ENCODE measurements around the gene PPIL1.

Gene PPIL1

DNA sequence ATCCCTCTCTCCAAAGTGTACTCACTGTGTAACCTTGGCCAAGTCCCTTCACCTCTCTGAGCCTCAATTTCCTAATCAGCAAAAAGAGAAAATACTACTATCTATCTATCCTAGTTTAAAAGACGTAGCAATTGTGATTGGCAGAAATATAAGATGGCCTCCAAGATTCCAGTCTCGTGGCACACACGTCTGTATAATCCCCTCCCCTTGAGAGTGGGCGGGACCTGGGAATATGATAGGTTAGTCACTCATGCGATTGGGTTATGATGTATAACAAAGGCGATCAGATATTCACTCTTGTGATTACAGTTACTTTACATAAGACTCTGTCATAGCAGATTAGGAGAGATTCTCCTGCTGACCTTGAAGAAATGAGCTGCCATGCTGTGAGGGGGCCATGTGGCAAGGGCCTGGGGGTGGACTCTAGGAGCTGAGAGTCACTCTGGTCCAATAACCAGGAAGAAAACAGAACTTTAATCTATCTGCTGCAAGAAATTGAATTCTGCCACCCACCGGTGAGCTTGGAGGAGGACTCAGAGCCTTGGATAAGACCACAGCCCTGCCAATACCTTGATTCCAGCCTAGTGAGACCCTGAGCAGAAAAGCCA, 41.3 kb downstream of the PPIL1 start:
- DNase-seq, result no peak

DNA sequence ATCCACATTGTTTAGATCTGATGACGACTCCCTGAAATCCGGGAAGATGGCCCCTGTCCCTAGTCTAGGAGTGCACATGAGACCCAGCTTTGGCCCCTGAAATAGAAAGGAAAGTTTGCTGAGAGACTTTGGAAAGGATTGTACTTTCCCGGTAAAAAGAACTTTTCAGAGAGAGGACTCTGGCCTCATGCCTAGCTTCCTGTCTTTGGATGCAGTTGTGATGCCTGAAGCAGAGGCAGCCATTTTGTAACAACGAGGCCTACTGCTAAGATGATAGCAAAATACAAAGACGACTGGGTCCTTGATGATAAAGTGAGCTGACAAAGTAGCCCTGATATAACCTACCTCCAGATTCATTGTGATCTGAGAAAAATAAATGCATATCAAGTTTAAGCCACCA, 42.3 kb downstream of the PPIL1 start:
- no peak for DNase-seq

DNA sequence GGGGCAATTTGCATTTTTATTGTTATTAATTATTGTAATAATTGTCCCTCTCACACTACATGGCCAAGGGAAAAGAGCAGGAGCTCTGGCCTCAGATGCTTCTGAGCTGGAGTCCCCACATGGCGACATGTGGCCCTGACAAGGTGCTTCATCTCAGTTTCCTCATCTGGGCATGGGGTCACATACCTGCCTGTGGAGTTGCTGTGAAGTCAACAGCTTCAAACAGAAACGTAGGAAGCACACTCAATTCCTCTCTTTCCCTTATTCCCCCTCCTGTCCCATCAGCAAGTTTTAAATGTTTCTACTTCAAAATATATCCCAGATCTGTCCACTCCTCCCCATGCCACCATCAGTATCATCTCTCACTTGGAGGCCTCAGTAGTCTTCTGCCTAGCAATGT, 44.0 kb downstream of the PPIL1 start:
- DNase-seq, result no peak

DNA sequence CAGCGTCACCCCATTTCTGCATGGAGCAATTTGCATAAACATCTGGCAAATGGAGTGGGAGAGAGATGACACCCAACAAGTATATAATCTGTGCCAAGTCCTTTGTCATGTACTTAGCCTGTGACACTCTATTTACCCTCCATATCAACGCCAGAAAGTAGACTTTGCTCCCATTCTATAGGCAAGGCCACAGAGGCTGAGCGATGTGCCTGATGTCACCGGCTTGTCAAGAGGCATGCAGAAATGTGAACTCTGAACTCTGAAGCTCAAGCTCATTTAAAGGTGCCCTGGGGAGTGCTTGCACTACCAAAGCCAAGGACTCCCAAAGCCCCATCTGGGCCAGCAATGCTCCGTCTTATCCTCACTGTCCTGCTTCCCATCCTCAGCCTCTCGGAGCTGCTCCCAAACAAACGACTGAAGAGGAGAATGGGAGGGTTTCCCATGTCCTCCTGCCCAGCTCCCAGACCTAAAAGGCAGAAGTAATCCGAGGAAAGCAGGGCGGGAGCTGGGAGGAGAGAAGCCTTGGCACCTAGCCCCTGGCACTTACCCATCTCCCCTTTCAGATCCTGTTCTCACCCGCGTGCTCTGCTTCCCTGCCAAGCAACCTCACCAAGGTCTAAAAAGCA, 44.6 kb downstream of the PPIL1 start:
- no peak for DNase-seq

DNA sequence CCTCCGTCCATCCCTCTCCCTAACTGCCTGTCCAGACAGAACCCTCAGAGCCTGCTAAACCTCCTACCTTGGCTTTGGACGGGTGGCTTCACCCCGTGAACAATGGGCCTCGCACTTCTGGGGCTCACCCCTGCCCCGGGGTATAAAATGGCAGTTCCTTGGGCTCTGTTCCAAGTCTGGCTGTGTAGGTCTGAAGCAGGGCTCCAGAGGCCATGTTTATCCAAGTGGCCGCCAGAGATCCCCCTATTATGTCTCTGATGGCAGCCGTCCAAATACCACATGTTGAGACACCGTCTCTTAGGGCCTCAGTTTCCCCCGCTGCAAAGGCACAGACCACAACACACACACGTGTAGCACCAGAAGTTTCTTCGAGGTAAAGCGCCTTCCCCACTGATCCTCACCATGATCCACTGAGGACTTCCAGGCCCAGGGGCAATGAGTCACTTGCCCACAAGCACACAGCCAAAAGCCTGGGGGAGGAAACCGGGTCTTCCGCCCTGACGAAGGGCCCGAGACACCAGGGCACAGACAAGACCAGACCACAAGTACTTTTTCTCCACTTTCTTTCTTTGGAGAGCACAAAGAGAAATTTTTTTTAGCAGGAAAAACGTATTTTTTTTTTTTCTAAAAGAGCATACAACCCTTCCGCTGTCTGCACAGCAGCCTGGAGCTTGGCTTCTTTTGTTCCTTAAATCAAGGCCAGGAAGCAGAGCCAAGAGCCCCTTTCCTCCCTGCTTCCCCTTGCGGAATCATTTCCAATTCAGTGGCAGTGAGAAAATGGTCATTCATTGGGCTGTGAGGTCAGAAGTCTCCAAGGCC, 47.1 kb downstream of the PPIL1 start:
- DNase-seq, result peak; percentile 64

DNA sequence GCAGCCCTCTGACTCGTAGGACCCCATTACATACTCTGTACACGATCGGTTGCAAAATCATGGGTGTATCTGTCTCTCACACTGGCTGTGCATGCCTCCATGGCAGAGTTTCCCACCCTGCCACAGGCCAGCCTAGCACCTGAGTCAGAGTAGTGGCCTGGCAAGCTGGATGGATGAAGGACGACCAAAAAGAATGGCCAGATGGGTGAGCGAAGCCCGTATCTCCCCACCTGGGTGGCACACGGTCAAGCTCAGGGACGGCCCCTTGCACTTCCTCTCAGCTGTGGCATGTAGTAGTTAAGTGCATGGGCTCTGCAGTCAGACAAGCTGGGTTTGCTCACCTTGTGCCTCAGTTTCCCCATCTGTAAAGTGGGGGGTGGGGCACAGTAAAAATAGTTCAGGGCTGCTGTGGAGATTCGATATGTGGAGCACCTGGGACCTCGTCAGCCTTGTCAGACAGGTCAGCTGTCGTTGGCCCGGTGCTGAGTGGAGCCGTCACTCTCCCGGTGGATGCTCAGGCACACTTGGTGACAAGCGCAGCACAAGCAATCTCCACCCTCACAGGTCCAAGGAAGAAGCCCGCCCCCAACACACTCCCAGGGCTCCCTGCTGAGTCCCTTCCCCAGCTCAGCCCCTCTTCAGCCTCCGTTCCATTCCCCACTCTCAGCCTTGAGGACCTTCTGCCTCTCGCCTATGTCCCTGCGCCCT, 47.9 kb downstream of the PPIL1 start:
- no peak for DNase-seq

DNA sequence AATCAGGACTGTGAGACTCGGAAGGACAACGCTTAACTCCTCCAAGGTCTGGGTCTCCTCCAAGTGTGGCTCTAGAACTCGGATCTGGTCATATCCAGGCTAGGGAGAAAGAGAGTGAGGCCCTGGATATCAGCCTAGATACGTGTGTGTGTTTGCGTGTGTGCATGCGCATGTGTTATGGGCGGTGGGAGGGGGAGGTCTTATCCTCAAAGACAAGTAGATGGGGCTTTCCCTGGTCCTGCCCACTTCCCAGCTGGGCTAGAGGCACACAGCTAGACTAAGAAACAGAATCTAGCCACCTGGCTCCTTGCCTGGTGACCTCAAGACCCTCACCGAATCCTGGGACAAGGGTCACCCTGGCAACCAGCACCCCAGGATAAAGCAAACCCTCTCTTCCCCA, 48.6 kb downstream of the PPIL1 start:
- no peak for DNase-seq

DNA sequence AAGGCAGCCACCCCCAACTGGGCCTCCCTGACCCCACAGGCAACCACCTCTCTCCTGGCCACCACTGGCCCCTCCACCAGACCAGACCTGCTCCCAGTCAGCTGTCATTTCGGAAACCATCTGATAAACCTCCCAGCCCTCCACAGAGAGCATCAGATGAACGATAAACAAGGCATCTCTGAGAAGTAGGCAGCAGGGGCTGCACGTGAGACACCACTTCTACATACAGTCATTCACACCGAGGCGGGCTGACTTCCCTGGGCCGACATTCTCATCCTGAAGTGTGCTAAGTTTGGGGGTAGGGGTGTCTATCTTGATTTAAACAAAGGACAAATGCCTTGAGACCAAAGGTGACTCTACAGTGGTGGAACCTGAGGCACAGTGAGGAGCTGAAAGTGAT, 49.2 kb downstream of the PPIL1 start:
- DNase-seq, result no peak

DNA sequence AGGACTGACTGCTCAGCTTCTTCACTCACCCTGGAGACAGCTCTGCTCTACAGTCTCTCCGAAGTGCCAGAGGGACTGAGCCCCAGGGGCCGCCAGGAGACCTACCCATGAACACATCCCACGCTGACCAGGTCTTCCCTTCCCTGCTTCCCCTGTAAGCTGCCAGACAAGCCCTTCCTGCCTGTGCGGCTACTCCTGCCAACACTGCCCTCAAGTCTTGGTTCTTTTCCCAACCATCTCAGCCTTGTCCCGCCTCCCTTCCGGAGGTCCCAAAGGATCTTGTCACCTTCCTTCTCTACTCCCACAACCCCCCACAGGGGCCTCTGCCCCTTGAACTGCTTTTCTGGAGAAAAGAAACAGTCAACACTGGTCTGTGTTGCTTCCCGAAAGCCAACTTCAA, 50.4 kb downstream of the PPIL1 start:
- no peak for DNase-seq

DNA sequence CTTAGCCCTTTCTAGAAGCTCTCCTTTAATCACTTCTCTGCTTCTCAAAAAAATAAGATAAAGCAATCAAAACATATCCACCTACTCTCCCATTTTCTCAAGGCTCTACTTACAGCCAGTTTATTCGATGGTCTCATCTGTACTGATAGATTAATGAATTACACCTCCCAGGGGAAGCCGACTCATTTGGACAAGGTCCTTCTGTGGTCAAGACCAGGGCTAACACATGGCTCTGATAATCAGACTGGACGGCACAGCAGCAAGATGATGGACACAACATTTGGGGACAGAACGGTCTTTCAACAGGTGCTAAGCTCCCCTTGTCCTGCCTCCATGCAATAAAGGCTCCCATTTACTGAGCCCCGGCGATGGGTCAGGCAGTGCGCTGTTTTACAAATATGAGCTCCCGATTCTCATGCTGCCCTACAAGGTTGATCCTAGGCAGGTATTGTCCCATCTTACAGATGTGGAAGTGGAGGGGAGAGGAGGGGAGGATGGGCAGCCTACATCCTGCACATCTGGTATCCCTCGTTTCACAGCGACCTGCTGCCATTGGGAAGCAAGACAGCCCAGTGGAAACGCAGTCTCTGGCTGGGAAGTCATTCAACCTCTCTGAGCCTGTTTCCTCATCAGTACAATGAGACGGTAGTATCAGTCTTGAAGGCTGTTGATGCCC, 51.0 kb downstream of the PPIL1 start:
- no peak for DNase-seq

DNA sequence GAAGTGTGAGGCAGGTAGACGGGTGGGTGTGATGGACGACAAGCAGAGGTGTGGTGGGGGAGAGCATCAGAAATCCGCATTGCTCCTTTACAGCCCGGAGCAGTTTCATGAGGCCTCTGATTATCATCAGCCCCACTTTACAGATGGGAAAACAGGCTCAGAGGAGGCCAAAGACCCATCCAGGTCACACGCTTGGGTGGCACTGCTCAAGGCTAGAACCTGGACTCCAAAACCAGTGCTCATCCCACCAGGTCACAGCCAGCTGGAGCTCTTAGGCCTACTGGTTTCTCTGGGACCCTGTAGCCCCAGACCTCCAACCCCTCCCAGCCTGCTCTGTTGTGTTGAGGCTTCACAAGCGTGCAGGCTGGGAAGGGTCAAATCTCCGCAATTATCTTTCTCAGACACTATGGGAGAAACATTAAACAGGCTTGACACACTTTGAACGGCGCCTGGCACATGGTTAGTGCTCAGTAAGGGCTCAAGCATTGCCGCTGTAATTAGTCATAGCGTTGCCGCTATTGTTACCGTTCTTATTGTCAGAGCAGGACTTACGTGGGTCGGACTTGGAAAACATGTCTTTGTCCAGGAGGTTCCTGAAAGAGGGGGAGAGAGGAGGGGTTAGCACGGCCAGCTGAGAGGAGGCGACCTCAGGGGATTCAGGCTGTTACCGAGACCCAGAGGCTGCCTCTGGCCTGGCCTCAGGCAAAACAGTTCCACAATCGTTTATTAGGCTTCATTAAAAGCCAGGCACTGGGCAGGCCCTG, 51.9 kb downstream of the PPIL1 start:
- no peak for DNase-seq

DNA sequence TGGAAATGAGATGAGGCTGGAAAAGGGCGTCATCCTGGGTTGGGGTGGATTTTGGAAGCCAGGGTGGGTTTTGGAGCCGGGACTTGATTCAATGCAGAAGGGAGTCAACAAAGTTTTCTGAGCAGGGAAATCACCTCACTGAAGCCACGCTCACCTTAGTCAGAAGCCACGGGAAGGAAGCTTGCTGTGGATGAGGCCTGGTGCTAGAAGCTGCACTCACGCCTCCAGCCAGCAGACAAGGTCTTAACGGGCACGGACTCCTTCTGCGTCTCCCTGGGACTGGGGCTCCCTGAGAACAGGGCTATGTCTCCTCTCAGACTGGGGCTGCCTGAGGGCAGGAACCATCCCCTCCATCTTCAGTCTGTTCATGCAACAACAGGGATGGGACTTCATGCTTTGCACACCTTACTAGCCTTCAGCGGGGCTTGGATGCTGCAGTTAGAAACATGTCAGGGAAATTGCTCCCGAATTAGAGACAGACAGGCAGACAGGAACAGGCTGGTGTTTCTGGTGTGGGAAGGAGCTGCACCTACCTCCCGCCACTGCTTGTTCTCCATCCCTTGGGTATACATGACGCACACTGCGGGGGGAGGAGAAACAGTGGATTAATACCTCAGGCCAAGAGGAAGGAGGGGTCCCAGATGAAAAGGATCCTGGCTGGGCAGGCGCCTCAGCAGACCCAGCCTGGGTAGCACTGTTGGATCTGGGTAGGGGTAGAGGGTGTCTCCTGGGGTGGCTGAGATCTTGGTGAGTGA, 52.8 kb downstream of the PPIL1 start:
- no peak for DNase-seq

DNA sequence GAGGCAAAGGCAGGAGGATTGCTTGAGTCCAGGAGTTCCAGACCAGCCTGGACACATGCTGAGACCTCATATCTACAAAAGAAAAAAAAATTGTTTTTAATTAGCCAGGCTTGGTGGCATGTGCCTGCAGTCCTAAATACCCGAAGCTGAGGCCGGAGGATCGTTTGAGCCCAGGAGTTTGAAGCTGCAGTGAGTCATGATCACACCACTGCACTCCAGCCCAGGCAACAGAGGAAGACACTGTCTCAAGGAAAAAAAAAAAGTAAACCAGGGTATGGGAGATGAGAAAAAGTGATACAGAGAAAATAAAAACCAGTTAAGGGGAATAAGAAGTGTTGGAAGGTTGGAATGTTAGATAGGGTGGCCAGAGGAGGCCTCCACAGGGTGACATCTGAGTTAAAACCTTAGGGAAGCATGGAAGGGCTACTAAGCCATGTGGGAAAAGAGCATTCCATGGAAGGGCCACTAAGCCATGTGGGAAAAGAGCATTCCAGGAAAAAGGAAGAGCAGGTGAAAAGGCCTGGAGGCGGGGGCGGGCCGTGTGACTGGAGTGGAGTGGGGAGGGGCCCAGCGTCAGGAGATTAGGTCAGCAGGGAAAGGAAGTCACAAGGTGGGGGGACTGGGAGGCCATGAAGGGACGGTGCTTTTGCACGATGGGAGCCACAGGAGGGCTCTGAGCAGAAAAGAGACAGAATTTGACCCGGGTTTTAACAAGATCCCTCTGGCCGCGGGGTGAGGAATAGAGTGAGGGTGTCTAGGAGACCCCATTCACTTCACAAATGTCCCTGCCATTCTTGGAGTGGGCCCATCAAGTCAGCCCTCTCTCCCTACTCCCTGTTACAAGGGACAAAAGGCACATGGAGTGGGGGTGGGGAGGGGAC, 53.7 kb downstream of the PPIL1 start:
- DNase-seq, result peak; percentile 66

DNA sequence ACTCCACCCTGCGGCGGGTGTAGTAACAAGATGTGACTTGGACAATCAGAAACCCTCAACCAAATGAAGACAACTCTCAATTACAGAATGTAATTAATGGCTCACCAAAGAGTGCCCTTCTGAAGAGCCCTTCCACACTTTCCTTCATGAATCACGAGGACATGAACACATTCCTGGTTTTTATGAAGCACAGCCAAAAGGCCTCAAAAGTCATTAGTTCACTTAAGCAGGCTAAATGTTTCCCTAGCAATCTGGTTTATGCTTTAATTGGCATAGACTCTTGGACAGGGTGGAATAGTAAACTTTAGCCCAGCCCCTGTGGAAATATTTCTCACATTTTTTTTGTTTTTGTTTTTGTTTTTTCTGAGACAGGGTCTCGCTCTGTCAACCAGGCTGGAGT, 55.8 kb downstream of the PPIL1 start:
- no peak for DNase-seq

DNA sequence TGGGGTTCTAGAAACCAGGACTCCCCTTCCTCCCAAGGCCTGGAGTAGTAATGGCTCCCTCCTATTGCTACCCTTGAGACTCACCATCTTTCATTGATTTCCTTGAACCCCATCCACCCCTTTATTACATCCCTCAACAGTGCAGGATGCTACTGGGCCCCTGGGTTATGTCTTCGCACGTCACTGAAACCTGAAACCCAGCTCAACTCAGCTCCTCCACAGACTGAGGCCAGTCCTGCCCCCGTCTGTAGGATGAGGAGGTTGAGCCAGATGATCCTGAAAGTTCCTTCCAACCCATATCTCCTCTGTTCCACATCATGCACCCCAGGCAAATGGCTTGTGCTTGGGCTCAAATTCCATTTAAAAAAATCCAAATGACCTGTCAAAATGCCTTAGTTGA, 56.8 kb downstream of the PPIL1 start:
- no peak for DNase-seq

DNA sequence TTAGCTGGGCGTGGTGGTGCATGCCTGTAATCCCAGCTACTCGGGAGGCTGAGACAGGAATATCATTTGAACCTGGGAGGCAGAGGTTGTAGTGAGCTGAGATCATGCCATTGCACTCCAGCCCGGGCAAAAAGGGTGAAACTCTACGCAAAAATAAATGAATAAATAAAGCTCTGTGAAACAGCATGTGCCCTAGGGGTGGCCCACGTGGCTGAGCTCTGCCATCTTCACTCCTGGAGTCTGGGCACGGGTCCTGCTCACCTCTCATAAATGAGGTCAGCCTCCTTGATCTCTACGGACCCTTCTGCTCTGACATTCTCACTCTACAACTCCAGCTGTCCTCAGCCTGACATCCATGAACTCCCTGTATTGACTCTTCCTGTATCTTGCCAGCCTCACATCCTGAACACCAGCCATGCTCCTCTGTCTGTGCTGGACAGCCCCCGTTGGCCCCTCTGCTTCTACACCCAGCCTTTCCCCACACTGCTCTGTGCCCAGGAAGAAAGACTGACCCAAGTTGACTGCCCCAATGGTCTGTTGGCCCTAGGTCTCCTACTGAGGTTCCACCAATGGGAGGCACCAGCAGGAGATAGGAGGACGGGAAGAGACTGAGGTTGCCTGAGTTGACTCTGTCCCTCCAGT, 57.3 kb downstream of the PPIL1 start:
- DNase-seq, result no peak

DNA sequence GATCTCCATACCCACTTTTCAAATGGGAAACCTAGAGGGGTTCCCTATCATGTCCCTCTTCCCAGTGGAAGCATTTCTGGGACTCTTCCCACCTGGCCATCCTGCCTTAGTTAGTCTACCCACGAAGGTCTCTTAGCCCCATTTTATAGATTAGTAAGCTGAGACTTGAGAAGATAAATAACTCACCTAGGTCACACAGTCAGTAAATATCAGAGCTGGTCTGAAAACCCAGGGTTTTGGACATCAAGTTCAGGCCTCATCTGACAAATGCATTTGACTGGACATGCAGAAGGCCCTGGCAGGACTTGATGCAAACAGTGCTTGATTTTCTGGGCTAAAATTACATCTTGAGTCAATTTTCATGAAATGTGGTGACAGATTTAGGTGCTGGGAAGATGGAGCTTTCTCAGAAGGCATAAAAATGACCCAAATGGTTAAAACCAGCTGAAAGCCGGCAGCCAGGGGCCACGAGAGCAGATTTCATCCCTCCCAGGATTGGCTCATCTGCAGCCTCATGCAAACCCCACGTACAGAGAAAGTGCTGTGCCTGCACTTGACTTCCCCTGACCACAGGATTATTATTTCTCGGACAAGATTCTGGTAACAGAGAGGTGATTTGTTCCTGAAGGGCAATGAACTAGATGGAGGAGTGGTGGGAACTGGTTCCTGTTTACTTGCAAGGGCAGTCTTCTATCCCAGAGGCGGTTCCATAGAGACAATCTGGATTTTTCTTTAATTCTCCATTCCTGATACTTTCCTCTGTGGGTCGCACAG, 58.5 kb downstream of the PPIL1 start:
- DNase-seq, result no peak

DNA sequence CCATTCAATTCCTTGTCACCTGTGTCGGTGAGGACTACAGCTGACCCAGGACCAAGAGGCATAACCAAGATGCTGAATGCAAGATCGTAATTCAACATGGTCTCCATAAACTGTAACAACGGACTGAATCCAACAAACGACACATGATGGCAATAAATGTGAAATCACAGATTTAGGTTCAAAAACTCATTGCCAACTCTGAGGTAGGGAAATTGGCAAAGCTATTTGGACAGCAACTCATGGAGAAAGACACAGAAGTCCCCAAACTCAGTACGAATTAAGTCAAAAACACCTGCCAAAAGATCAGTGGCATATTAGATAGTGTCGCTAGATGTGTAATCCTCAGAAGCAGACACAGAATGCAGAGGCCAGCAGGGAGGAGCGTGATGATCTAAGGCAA, 60.4 kb downstream of the PPIL1 start:
- DNase-seq, result no peak

DNA sequence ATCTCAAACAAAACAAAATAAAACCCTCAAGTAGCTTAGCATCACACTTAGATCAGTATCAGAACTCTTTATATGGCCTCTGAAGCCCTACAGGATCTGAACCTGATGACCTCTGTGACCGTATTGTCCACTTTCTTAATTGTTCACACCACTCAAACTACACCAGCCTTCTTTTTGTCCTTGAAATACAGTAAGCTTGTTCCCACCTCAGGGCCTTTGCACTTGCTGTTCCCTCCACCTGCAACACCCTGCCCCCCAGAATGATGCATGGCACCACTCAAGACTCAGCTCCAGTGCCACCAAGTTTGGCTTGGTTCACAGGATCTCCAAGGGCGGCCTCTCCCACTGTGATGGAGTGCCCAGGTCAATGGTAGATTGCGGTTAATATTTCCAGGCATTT, 61.1 kb downstream of the PPIL1 start:
- DNase-seq, result no peak
